Osteoblast (primary cell): ENCODE results near the gene MPP3. TPM values are rescaled to one million over a fixed set of nuclear protein-coding genes. Genes with fewer than 3 reads are reported as not detected.

Experiments used
- DNase-seq: peaks from one replicate; pipeline ENCODE4 v3.0.0; 2011; ENCODE audit warnings: low spot score, mixed read lengths; ENCODE audit not compliant: insufficient read length; ENCODE audit errors: missing footprints
- H2AFZ ChIP-seq: 2 replicates; pipeline ENCODE4 v1.6.0; 2011; ENCODE audit warnings: mild to moderate bottlenecking, low read length
- H3K27ac ChIP-seq: 2 replicates; pipeline ENCODE4 v1.5.1; 2011; ENCODE audit warnings: mild to moderate bottlenecking, low read depth, low read length, moderate library complexity
- H3K27me3 ChIP-seq: 2 replicates; pipeline ENCODE4 v1.6.0; 2012; ENCODE audit warnings: mild to moderate bottlenecking, control low read depth, inconsistent platforms, low read length, moderate library complexity; ENCODE audit not compliant: insufficient read depth
- H3K36me3 ChIP-seq: 2 replicates; pipeline ENCODE4 v1.5.1; 2011; ENCODE audit warnings: mild to moderate bottlenecking, low read length, control low read depth, moderate library complexity; ENCODE audit not compliant: insufficient read depth
- H3K4me1 ChIP-seq: 2 replicates; pipeline ENCODE4 v1.5.1; 2011; ENCODE audit warnings: mild to moderate bottlenecking, low read length, control low read depth, moderate library complexity; ENCODE audit not compliant: insufficient read depth
- H3K4me2 ChIP-seq: 2 replicates; pipeline ENCODE4 v1.6.0; 2011; ENCODE audit warnings: mild to moderate bottlenecking, low read length; ENCODE audit not compliant: insufficient read depth
- H3K4me3 ChIP-seq: fragments of 200-600 bp; sonication (generic); 3 replicates; pipeline ENCODE4 v1.5.1; 2012; ENCODE audit warnings: mild to moderate bottlenecking, low read length, inconsistent platforms; ENCODE audit not compliant: insufficient read depth
- H3K79me2 ChIP-seq: 2 replicates; pipeline ENCODE4 v1.6.0; 2012; ENCODE audit warnings: mild to moderate bottlenecking, low read length, control low read depth, inconsistent platforms; ENCODE audit not compliant: insufficient read depth
- H3K9me3 ChIP-seq: 2 replicates; pipeline ENCODE4 v1.5.1; 2011; ENCODE audit warnings: low read depth, low read length, control low read depth
- H4K20me1 ChIP-seq: 2 replicates; pipeline ENCODE4 v1.6.0; 2012; ENCODE audit warnings: mild to moderate bottlenecking, low read length, control low read depth; ENCODE audit not compliant: insufficient read depth
- CTCF ChIP-seq: IDR thresholded peaks from 2 replicates; pipeline ENCODE4 v1.5.1; 2011; ENCODE audit warnings: mild to moderate bottlenecking, low read depth, low read length, moderate library complexity; ENCODE audit errors: extremely low read depth
- total RNA-seq: library from RNA; depleted of rRNA; stranded (reverse); fragments of >200 nt; gene quantifications from 2 replicates; pipeline ENCODE4 v1.2.3, GENCODE V29; 2012

Gene MPP3
- total RNA-seq, 1 donor, result 6.2 TPM

- TF ChIP-seq CTCF, result no peak
- Histone ChIP-seq H3K4me1 (peaks cover 6% of the 10 kb centered on the region), H3K4me3 (no peak overlapping the region), H3K27me3 (no peaks in the 10 kb centered on the region), H3K27ac (no peak overlapping the region), H3K79me2 (no peaks in the 10 kb centered on the region), H4K20me1 (no peaks in the 10 kb centered on the region), H3K9me3 (no peaks in the 10 kb centered on the region), H3K36me3 (peaks cover 26% of the 10 kb centered on the region), H2AFZ (no peak overlapping the region), H3K4me2 (no peak overlapping the region)
- DNase-seq, result no peak
Measured at GRCh38 chr17:43827596-43827995, 5.3 kb downstream of the MPP3 start.

GRCh38 chr17:43826206-43826605 lies 6.7 kb downstream of the MPP3 start:
- DNase-seq, result no peak
- peaks cover 26% of the 10 kb centered on the region for H3K36me3 ChIP-seq

GRCh38 chr17:43825567-43825966 lies 7.4 kb downstream of the MPP3 start:
- no peaks in the 10 kb centered on the region for H3K27me3 ChIP-seq
- DNase-seq, result no peak
- no peaks in the 10 kb centered on the region for H3K9me3 ChIP-seq
- H3K4me2 ChIP-seq, result no peak overlapping the region
- H3K4me1 ChIP-seq, result no peaks in the 10 kb centered on the region
- H2AFZ ChIP-seq, result no peak overlapping the region
- TF ChIP-seq CTCF, result no peak
- H3K36me3 ChIP-seq, result peaks cover 26% of the 10 kb centered on the region
- H3K27ac ChIP-seq, result no peak overlapping the region
- no peaks in the 10 kb centered on the region for H3K79me2 ChIP-seq
- H4K20me1 ChIP-seq, result no peaks in the 10 kb centered on the region
- H3K4me3 ChIP-seq, result no peak overlapping the region

More at GRCh38 chr17:43826206-43826605, 6.7 kb downstream of the MPP3 start:
- no peaks in the 10 kb centered on the region for H3K9me3 ChIP-seq
- H2AFZ ChIP-seq, result no peak overlapping the region
- no peaks in the 10 kb centered on the region for H3K4me1 ChIP-seq
- H3K79me2 ChIP-seq, result no peaks in the 10 kb centered on the region
- no peak for TF ChIP-seq CTCF
- no peaks in the 10 kb centered on the region for H3K27me3 ChIP-seq
- no peak overlapping the region for H3K4me2 ChIP-seq
- H3K4me3 ChIP-seq, result no peak overlapping the region
- H4K20me1 ChIP-seq, result no peaks in the 10 kb centered on the region
- no peak overlapping the region for H3K27ac ChIP-seq

DNA sequence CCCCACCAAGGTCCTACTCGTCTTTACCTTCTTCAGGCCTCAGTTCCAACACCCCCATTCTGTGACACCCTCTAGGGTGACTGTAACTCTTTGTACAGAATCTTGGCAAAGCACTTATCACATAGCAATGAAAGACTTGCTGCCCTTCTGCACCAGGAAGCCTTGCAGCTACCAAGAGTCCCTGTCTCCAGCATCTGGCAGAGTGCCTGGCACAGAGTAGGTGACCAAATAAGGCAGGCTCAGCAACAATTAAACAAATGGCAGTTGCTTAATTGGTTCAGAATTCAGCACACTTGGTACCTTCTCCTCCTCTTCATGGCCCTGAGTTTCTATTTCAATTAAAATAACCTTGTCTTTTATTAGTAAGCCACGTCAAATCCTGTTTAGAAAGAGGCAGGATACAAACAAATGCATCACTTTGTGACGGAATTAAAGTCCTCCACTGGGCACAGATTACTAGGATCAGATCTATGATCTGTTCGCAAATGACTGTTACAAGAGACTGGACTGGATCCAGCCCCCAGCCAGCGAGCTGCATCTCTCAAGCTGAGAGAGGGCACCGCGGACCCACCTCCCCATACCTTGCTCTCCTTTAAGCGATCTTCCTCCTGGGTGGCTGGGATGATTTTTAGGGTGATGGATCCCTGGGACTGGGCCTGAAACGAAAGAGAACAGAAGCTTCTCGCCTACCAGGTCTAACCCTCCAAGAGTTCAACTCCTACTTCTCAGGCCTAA lies 9.4 kb downstream of the MPP3 start:
- DNase-seq, result no peak
- Histone ChIP-seq H2AFZ (no peak overlapping the region), H3K4me3 (no peak overlapping the region), H4K20me1 (no peaks in the 10 kb centered on the region), H3K9me3 (no peaks in the 10 kb centered on the region), H3K4me1 (no peaks in the 10 kb centered on the region), H3K27ac (no peak overlapping the region), H3K79me2 (no peaks in the 10 kb centered on the region), H3K27me3 (no peaks in the 10 kb centered on the region), H3K36me3 (peaks cover 18% of the 10 kb centered on the region), H3K4me2 (no peak overlapping the region)
- TF ChIP-seq CTCF, result no peak
